HG03469 (cell line): ENCODE results near the gene DGKD.

ENCODE experiments used
- ATAC-seq: cut with Tn5 transposase; IDR thresholded peaks from one replicate; pipeline ENCODE4 v1.9.1; 2021; ENCODE audit warnings: mild to moderate bottlenecking, moderate library complexity, moderate number of reproducible peaks; ENCODE audit not compliant: unreplicated experiment

Gene DGKD

GRCh38 chr2:233440314-233440713 is 86.0 kb downstream of the DGKD start:
- ATAC-seq, result no peak

GRCh38 chr2:233440714-233441113 is 86.4 kb downstream of the DGKD start:
- ATAC-seq, result no peak

- ATAC-seq, result no peak
Observed at GRCh38 chr2:233441161-233442027, 87.1 kb downstream of the DGKD start.

GRCh38 chr2:233442028-233442310 is 87.7 kb downstream of the DGKD start:
- ATAC-seq, result no peak

- no peak for ATAC-seq
Observed at GRCh38 chr2:233443511-233444183, 89.4 kb downstream of the DGKD start.

- ATAC-seq, result no peak
Observed at GRCh38 chr2:233444501-233444900, 90.2 kb downstream of the DGKD start.

GRCh38 chr2:233445152-233445830 is 91.0 kb downstream of the DGKD start:
- no peak for ATAC-seq

GRCh38 chr2:233446121-233446520 is 91.8 kb downstream of the DGKD start:
- no peak for ATAC-seq

- no peak for ATAC-seq
Observed at GRCh38 chr2:233446606-233447305, 92.5 kb downstream of the DGKD start.

GRCh38 chr2:233447506-233448219 is 93.4 kb downstream of the DGKD start:
- no peak for ATAC-seq

- ATAC-seq, result no peak
Observed at GRCh38 chr2:233448220-233448559, 93.9 kb downstream of the DGKD start.

- no peak for ATAC-seq
Observed at GRCh38 chr2:233448575-233448974, 94.3 kb downstream of the DGKD start.

- no peak for ATAC-seq
Observed at GRCh38 chr2:233449081-233449901, 95.0 kb downstream of the DGKD start.

- ATAC-seq, result no peak
Observed at GRCh38 chr2:233449921-233450863, 95.9 kb downstream of the DGKD start.

GRCh38 chr2:233450864-233451575 is 96.7 kb downstream of the DGKD start:
- ATAC-seq, result no peak

- ATAC-seq, result no peak
Observed at GRCh38 chr2:233451950-233452349, 97.7 kb downstream of the DGKD start.

GRCh38 chr2:233453111-233453915 is 99.0 kb downstream of the DGKD start:
- no peak for ATAC-seq
